Cerebellar cortex (tissue), 1 donor: ENCODE data around the gene PPP1R3F.

Experiments
- DNase-seq: peaks from one replicate; pipeline ENCODE4 v3.0.0-alpha.2; 2015; ENCODE audit warnings: low spot score

Gene PPP1R3F, protein sequence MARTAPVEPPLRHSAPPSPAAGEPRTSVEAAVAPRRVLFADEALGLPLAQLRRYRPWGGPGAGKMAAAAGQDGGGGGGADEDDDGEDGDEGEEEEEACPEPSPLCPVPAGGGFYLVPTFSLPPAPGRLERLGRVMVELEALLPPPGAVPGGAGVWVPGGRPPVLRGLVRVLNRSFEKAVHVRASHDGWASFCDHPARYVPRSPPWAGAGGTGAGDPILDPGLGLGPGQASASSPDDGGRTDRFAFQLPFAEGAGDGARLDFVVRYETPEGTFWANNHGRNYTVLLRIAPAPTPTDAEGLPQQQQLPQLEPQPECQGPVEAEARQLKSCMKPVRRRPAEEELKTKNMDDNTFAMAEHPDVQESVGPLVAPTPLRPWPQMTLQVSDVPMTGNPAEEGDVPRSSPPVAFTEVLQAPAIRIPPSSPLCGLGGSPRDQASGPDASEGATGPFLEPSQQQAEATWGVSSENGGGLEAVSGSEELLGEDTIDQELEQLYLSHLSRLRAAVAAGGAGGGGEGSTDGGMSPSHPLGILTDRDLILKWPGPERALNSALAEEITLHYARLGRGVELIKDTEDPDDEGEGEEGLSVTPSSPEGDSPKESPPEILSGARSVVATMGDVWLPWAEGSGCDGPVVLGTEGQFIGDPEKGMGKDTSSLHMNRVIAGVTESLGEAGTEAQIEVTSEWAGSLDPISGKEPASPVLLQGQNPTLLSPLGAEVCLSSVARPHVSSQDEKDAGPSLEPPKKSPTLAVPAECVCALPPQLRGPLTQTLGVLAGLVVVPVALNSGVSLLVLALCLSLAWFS

DNA sequence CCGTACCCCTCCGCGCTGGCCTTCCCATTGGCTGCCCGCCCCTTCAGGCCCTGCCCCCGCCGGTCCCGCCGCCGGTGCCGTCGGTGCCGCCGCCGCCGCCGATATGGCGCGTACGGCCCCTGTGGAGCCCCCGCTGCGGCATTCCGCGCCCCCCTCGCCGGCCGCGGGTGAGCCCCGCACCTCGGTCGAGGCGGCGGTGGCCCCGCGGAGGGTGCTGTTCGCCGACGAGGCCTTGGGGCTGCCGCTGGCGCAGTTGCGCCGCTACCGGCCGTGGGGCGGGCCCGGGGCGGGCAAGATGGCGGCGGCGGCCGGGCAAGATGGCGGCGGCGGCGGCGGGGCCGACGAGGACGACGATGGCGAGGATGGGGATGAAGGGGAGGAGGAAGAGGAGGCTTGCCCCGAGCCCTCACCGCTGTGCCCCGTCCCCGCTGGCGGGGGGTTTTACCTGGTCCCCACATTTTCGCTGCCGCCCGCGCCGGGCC, at the start of gene PPP1R3F:
TSS of gene PPP1R3F (plus strand) at position 27 of the 482 bp plus-strand sequence. CDS start at position 104, 77 bp downstream.
- DNase-seq: no peak

DNA sequence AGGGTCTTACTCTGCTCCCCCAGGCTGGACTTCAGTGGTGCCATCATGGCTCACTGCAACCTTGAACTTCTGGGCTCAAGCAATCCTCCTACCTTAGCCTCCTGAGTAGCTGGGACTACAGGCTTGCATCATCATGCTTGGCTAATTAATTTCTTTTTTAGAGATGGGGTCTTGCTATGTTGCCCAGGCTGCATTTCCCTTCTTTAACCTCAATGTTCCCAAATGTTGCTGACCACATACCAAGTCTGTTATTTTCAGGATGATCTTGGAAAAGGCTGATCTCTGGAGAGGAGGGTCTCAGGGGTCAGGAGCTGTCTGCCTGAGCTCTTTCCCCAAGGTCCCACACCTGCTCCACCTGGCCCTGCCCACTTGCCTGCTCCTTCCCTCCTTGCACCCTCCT, 49.5 kb upstream of the PPP1R3F start:
- DNase-seq: no peak

DNA sequence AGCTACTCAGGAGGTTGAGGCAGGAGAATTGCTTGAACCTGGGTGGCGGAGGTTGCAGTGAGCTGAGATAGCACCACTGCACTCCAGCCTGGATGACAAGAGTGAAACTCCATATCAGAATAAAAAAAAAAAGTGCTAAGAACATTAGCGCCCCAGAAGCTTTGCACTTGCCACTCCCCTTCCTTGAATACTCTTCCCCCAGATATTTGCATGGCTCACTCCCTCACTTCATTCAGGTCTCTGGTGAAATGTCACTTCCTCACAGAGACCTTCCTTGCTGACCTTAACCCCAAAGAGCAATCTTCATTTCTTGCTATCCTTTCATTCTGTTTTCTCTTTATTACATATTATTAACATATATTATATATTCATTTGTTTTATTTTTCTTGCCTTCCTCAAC, 47.7 kb upstream of the PPP1R3F start:
- no peak for DNase-seq

DNA sequence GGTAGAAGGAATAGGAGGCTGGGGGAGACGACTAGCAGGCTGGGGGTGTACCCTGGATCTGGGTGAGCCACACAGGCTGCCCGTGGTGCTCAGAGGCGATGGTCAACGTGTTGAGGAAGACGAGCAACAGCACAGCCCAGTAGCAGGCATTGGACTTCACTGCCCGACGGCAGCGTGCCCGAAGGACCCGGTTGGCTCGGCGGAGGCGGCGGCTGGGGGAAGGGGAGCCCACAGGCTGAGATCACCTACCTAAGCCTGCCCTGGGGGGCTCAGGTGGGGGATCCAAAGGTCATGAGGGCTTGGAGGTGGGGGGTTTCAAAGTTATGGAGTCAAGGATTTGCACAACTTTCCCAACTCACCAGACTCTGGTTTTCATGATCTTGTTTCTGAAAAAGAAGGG, 43.7 kb upstream of the PPP1R3F start:
- no peak for DNase-seq

DNA sequence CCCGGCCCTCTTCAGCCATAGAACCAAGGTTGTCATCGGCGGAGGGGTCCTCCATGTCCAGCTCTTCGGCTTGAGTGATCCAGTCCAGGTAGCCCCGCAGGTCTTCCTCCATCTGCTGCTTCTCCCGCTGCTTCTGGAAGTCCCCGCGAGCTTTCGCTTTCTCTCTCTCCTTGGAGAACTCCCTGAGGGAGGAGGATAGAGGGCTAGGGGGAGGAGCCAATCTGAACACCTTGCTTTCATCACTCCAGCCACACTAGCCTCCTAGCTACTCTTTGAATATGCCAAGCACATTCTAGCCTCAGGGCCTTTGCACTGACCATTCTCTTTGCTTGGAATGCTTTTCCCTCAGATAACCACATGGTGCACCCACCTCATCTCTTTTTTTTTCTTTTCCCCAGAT, 42.6 kb upstream of the PPP1R3F start:
- DNase-seq: no peak

DNA sequence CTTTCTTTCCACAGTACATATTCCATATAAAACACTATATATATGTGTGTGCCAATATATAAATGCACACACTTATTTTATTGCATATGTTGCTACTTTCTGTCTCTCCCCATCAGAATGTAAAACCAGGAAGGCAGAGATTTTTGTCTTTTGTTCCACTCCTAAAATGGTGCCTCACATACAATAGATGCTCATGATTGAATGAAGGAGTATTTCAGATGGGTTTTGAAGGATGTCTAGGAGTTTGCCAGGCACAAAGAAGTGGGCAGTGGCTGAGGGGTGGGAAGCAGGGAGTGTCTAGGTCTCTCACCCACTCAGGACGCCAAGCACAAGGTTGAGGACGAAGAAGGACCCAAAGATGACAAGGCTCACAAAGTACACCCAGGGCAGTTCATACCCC, 41.9 kb upstream of the PPP1R3F start:
- no peak for DNase-seq

DNA sequence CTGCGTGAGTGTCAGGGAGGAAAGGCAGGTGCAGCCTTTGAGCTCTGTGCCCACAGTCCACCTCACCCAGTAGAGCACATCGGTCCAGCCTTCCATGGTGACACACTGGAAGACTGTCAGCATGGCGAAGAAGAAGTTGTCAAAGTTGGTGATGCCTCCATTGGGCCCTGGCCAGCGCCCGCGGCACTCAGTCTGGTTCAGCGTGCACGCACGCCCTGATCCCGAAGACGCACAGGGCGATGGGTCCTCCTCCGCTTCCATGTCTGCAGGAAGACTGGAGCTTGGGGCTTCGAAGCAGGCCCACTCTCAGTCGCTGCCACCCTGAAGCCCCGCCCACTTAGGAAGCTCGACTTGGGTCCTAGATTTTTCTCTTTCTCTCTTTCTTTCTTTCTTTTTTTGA, 41.4 kb upstream of the PPP1R3F start:
- DNase-seq: no peak

DNA sequence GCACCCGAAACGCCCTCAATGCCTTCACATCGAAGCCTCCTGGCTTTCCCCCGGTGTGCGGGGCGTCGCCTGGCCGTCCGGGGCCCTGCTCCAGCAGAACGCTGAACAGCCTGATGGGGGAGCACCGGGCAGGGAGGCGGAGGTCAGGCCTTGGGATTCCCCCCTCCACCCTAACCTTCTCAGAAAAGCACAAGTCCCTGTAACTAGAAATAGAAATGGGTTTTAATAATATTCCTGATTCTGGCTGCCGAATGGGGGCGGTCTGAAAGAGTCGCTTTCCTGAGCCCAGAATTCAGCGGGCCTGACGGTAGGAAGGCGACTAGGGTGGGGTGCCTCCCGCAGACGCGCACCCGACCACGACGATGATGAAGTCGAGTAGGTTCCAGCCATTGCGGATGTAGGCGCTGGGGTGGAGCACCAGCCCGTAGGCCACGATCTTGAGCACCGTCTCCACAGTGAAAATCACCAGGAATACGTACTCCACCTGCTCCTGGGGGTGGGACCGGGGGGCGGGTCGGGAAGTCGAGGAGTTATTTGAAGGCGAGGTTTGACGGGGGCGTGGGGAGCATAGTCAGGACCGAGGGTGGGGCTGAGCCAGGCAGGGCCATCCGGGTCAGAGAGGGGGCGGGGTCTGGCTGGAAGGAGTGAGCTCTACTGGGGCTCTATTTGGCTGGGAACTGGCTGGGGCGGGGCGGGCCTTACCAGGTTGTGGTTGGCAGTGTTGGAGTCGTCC, 38.9 kb upstream of the PPP1R3F start:
- DNase-seq: no peak

DNA sequence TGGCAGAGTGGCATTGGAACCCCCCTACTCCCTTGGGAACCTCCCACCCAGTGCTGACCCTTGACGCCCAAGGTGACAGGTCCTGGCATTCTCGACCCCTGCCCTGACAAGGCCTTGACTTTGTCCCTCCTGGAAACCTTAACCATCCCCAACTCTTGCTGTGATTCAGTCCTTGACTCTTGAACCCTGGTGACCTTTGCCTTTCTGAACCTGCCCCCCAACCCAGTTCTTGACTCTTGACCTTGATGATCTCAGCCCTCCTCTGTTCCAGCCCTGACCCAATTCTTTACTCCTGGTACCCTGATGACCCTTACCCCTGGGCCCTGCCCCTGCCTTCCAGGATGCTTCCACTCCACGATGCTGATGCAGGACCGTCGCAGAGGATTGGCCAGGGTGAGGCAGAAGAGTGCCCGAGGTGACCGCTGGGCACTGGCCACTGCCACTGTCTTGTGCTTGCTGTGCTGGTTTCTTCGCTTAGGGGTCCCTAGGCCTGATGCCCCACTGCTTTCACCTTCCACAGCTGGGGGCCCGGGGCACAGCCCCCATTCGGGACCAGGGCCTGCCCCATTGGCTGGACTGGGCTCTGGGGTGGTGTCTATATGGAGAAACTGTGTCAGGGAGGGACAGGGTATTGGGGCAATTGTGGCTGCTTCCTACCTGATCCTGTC, 38.1 kb upstream of the PPP1R3F start:
- DNase-seq: no peak

DNA sequence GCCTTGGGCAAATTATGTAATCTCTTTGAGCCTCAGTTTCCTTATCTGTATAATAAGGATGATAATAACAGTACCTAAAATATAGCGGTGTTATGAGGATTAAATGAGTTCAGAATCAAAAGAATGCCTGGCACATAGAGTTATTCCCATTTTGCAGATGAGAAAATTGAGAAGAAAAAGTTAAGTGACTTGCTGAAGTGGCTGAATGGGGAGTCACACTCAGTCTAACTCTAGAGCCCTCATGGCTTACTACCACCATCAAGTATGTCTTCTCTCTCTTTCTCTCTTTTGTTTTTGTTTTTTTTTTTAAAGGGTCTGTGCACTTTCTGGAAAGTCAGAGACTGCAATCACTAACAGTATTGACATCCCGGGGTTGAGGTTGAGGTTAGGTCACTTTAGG, 37.1 kb upstream of the PPP1R3F start:
- no peak for DNase-seq

DNA sequence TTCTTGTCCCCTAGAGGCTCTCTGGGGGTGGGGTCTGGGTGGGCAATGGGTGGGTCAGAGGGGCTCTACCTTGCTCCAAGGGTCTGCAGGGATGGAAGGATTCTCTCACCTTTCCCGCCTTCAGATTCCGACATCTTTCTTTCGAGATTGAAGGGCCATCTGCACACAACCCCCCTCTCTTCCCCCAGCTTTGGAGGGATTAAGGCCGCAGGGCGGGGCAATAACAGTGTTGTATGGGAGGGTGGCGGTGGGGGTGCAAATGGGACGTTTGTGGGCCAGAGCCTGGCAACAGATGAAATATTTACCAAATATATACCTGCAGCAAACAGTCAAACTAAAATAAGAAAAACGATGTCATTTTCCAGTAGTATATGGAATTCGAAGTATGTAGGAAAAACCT, 36.4 kb upstream of the PPP1R3F start, which contains the start of gene CACNA1F:
TSS of gene CACNA1F (minus strand) at position 165 of the 400 bp plus-strand sequence. CDS start at position 134, 31 bp downstream.
- no peak for DNase-seq

DNA sequence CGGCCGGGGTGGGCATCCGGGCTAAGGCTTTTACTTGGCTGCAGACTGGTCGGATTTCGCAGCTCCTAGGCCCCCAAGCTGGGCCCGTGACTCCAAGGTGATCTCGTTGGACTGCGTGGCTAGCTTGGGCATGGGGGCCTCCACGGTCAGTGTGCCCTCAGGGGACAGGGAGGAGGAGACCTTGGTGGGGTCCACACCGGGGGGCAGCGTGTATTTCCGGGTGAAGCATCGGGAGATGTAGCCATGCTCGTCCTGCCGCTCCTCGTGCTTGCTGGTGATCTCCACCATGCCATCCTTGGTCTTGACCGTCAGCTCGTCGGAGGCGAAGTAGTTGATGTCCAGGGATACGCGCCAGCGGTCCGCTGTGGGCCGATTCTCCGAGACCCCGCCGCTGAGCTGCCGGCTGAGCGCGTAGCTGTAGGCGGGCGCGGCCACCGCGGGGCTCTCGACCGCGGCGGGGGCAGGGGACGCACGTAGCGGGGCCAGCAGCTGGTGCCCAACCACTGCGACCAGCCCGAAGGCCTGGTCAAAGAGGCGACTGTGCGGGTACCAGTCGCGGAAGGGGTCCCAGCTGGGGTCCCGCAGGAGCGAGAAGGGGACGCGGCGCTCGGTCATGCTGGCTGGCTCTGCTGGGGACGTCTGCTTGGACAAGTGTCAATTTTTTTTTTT, 35.6 kb upstream of the PPP1R3F start:
- DNase-seq: no peak

DNA sequence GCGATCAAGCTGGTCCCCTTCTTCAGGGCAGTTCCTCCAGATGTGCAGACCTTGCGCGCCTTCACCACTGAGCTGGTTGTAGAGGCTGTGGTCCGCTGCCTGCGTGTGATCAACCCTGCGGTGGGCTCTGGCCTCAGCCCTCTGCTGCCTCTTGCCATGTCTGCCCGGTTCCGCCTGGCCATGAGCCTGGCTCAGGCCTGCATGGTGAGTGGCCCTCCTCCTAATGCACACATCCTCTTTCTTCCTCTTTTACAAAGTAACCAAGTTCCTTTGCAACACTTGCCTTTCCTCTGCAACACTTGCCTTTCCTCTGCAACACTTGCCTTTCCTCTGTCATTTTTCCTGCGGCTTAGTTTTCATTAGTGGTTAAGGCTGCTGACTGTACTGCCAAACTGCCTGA, 32.5 kb upstream of the PPP1R3F start:
- DNase-seq: no peak

DNA sequence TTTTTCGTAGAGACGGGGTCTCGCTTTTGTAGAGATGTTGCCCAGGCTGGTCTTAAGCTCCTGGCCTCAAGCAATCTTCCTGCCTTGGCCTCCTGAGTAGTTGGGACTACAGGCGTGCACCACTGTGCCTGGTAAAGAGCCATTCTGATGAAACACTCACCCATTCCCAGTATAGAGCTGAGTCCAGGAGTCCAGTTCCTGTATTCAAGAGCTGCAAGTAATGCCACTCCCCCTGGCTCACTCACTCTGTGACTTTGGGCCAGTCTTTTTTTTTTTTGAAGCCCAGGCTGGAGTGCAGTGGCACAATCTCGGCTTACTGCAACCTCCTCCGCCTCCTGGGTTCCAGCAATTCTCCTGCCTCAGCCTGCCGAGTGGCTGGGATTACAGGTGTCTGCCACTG, 30.9 kb upstream of the PPP1R3F start:
- DNase-seq: no peak

DNA sequence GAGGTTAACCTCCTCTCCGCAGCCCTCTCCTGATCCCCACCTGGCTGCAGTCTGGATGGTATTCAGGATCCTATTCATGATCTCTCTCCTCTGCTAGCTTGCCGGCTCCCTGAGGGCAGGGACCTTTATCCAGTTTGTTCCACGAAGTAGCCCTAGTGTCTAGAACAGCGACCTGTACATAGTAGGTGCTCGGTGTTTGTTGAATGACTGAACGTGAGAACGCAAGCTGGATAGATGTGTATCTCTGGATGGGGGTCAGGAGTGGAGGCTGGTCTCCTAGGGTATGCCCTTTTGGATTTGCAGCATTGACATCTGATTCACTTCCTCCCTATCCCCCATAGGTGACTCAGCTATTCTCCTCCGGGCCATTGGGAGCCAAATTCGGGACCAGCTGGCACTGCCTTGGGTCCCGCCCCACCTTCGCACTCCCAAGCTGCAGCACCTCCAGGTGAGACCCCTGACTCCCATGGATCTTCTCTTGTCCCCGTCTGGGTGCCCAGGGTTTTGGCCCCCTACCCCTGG, 27.0 kb upstream of the PPP1R3F start:
- DNase-seq: no peak

DNA sequence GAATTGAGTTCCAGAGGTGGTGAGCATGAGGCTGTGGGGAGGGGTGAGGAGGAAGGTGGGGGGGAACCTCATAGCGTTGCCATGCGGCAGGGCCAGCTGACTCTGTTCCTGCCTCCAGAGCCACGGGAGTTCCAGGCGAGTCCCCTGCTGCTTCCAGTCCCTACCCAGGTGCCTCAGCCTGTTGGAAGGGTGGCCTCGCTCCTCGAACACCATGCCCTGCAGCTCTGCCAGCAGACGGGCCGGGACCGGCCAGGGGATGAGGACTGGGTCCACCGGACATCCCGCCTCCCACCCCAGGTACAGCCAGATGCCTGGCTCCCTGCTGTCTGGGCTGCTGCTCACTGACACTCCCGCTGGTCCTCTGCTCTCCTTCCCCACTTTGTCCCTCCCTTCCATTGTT, 26.4 kb upstream of the PPP1R3F start:
- no peak for DNase-seq

DNA sequence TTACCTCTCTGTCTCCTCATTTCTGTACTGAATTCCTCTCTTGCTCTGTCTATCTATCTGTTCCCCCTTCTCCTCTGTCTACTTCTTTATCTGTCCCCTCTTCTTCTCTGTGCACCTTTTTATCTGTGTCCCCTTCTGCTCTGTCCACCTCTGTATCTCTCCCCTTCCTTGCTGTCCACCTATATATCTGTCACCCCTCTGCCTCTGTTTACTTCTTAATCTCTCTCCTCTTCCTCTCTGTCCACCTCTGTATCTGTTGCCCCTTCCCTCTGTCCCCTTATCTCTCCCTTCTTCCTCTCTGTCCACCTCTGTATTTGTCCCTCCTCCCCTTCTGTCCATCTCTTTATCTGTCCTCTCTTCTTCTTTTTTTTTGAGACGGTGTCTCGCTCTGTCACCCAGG, 25.4 kb upstream of the PPP1R3F start:
- DNase-seq: no peak

DNA sequence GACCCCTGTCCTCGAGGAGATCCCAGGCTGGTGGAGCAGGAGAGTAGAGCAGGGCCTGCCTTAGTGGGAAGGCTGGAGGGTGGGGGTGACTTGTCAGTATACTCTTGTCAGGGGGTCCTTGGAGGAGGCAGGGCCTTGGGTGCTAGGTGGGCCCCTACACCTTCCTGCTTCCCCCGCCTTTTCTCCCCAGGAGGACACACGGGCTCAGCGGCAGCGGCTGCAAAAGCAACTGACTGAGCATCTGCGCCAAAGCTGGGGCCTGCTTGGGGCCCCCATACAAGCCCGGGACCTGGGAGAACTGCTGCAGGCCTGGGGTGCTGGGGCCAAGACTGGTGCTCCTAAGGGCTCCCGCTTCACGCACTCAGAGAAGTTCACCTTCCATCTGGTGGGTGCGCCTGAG, 23.1 kb upstream of the PPP1R3F start:
- no peak for DNase-seq

DNA sequence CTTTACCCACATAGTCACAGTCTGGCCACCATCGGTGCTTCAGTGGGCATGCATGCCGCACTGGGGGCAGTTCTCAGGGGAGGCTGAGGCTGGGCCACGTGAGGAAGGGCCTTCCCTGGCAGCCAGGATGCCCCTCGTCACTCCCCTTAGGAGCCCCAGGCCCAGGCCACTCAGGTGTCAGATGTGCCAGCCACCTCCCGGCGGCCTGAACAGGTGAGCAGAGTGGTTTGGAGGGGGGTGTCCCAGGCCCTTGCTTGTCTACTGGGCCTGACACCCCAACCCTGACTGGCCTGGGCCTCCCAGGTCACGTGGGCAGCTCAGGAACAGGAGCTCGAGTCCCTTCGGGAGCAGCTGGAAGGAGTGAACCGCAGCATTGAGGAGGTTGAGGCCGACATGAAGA, 22.2 kb upstream of the PPP1R3F start:
- DNase-seq: no peak

DNA sequence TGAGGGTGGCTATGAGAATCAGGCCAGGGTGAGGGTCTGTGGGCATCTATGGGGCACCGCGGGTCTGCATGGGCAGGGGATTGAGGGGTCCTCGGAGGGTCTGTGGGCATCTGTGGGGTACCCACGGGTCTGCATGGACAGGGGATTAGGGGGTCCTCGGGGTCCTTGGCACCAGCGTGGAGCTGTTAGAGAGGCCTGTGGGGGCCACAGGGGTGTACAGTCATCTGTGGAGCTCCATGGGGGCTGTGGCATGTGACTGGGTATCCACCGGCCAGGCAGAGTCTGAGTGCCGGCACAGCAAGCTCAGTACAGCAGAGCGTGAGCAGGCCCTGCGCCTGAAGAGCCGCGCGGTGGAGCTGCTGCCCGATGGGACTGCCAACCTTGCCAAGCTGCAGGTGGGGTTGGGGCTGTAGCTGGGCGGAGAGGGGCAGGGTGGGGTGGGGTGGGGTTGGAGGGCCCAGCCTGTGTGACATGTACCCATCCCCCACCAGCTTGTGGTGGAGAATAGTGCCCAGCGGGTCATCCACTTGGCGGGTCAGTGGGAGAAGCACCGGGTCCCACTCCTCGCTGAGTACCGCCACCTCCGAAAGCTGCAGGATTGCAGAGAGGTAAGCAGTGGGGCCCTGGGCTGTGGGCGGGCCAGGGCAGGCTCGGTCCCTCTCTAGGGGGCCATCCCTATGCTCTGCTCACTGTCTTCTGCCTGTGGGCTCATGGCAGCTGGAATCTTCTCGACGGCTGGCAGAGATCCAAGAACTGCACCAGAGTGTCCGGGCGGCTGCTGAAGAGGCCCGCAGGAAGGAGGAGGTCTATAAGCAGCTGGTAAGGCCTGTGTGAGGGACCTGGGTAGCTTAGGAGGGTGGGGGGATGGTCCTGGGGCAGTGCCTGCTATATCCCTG, 21.4 kb upstream of the PPP1R3F start:
- DNase-seq: no peak
